Iris pigment epithelial cell (primary cell): Measurements from ENCODE around the gene IQGAP1.
A peak's percentile ranks its signal among the peaks of the same experiment; 100 is the strongest.

ENCODE experiments used
- DNase-seq: peaks from one replicate; pipeline ENCODE4 v3.0.0-alpha.2; 2011; ENCODE audit warnings: low read depth

The IQGAP1 gene

DNA sequence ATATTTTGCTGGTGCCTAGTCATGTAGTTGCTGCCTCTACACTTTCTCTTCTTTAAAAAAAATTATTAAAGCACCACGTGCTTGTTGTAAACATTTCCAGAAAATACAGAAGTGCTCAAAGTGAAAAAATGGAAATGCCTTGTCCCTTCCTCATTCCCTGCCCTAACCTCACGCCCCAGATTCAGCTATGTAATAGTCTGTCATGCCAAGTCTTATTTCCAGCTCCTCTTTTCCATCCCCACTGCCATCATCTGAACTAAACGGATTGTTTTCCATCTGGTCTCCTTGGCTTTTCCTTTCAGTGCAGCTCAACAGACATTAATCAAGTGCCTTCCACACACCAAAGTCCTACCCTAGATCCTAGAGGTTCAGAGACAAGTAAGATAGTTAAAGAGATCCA, 20.5 kb upstream of the IQGAP1 start:
- peak; percentile 33 for DNase-seq

DNA sequence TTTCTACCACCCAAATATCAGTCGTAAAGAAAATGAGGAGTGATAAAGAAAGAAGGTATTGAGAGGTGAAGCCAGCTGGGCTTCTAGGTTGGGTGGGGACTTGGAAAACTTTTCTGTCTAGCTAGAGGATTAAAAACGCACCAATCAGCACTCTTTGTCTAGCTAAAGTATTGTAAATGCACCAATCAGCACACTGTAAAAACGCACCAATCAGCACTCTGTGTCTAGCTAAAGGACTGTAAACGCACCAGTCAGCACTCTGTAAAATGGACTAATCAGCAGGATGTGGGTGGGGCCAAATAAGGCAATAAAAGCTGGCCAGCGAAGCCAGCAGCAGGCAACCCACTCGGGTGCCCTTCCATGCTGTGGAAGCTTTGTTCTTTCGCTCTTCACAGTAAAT, 13.0 kb upstream of the IQGAP1 start:
- no peak for DNase-seq

DNA sequence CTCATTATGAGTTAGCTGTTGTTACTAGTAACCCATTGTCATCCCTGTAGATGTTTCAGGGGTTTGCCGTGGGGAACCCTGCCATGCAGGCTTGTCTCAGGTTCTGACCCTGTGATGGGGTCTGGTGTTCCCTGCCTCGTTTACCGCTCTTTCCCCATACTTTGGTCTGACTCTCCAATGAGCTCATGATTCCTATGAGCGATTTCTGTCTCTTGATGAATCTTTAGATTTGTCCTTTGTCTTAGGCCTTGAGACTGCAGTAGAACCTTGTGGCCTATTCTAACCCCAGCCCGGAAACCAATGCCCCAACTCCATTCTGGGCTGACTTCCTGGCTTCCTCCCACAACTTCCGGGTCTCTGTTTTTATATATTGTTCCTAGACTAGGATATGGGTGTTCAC, 11.3 kb upstream of the IQGAP1 start:
- no peak for DNase-seq

DNA sequence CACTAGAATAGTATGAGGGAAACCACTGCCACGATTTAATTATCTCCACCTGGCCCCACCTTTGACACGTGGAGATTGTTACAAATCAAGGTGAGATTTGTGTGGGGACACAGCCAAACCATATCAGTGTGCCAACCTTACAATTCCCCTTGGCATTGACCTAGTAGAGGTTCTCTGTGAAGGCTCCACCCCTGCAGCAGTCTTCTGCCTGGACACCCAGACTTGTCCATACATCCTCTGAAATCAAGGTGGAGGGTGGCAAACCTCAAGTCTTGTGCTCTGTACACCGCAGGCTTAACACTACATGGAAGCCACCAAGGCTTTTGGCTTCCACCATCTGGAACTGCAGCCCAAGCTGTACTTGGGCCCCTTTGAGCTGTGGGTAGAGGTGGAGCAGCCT, 8.8 kb upstream of the IQGAP1 start:
- no peak for DNase-seq

DNA sequence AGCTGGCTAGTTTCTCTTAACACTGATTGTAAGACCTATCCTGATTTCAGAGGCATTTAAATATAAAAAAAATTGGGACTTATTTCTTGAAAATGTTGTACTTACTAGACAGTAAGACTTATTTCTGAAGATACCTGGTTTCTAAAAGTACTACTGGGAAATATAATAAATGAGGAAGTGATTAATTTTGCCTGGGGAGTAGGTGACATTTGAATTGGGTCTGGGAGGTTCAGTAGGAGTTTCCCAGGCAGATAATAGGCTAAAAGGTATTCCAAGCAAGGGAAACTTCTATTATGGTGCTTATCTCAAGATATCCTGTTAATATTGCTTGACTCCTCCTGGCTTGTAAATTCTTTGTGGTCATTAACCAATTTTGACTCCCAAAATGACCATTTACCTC, 6.5 kb upstream of the IQGAP1 start:
- no peak for DNase-seq

DNA sequence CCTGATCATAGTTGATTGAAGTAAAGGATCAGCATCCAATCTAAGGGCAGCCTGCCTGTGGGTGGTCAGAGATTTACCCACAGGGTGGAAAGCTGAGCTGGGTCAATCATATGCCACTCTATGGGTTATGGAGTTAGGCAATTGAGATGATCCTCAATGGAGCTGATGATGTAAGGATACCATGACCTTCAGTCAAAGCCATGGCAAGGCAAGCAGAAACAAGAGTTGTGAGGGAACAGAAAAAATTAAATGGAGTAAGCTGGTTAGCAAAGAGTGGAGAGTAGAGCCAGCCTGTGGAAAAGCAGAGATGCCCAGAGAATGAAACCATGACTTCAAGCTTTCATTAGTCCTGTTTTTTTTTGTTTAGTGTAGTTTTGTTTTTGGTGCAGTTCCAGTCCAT, 5.7 kb upstream of the IQGAP1 start:
- DNase-seq: peak; percentile 49

DNA sequence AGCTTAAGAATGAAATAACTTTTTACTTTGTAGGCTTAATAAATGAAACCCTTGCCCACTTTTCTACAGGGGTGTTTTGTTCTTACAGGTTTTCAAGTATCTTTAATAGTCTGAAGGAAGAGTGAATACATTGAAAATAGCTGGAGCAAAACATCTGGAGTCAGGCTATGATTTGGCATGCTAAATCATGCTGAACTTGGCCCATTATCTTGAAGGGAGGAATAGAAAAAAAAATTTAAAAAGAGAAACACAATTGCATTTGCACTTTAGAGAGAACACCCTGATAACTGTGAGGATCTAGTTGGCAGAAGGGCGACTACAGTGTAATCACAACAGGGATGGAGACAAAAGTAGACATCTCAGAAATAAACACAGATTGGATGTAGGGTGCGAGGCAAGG, 1.8 kb upstream of the IQGAP1 start:
- no peak for DNase-seq

DNA sequence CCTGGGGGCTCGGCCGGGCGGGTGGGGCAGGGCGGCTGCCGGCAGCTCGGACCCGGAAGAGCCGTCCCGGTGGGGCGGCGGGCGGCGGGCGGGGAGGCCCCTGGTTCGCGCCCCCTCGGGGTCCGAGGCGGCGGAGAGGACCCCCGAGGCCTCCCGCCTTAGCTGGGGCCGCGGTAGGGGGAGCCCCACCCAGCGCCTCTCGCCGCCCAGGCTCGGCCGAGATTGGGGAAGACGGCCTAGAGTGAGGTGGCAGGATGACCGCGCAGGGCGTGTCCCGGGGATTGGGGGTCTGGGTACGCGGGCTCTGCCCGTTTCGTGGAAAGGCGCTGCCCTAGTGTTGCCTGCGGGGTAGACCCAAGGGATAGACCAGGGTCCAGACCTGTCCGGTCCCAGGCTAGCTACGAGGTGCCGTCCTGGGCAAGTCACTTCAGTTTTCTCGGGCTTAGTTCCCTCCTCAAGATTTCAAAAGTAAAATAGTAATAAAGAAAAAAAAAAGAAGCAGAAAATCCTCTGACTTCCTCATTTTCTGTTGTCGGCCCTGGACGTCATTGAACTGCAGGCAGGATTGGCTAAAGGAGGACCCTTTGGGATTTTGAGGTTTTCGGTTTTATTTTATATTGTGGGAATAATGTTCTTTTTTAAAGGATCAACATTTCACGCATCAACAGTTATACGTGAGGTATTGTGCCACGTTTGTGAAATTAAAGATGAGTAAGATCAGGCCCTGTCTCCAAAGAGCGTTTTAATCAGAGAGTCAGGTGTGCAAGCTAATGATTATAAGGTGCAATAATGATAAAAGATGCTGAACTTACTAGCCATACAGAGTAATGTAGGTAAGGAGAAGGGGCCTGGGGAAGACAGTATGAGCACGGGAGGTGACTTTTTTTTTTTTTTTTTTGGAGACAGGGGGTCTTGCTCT, 679 bp downstream of the IQGAP1 start:
- DNase-seq: peak; percentile 41

DNA sequence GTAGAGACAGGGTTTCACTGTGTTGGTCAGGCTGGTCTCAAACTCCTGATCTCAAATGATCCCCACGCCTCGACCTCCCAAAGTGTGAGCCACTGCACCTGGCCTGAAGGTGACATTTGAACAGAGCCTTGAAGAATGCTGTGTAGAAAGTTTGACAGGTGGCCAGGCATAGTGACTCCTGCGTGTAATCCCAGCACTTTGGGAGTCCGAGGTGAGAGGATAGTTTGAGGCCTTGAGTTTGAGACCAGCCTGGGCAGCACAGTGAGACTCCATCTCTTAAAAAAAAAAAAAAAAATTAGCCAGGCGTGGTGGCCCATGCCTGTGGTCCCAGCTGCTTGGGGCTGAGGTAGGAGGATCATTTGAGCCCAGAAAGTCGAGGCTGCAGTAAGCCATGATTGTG, 1.5 kb downstream of the IQGAP1 start:
- DNase-seq: no peak

DNA sequence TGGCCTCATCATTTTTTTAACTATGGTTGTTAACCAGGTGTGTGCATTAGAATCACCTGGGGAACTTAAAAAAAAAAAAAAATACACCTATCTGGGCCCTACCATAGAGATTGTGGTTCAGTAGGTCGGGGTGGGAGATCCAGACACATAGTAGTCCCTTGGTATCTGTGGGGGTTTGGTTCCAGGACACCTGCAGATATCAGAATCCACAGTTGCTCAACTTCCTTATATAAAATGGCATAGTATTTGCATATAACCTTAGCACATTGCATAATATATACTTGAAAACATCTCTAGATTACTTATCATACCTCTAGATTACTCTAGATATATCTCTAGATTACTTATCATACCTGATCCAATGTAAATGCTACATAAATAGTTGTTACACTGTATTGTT, 5.0 kb downstream of the IQGAP1 start:
- no peak for DNase-seq

DNA sequence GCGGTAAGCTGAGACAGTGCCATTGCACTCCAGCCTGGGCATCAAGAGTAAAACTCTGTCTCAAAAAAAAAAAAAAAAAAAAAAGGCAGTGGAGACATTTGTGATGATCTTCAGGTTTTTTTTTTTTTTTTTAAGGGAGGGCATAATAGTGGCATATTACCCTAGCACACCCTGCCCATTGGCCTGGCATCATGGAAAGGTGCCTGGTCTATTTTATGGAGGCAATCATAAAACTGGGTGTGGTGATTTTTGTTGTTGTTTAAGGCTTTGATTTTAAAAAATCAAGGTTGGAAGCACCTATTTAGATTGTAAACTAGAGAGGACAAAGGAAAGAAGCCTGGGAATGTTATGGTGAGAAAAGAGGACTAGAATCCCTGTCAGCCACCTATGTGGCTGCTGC, 6.0 kb downstream of the IQGAP1 start:
- no peak for DNase-seq

DNA sequence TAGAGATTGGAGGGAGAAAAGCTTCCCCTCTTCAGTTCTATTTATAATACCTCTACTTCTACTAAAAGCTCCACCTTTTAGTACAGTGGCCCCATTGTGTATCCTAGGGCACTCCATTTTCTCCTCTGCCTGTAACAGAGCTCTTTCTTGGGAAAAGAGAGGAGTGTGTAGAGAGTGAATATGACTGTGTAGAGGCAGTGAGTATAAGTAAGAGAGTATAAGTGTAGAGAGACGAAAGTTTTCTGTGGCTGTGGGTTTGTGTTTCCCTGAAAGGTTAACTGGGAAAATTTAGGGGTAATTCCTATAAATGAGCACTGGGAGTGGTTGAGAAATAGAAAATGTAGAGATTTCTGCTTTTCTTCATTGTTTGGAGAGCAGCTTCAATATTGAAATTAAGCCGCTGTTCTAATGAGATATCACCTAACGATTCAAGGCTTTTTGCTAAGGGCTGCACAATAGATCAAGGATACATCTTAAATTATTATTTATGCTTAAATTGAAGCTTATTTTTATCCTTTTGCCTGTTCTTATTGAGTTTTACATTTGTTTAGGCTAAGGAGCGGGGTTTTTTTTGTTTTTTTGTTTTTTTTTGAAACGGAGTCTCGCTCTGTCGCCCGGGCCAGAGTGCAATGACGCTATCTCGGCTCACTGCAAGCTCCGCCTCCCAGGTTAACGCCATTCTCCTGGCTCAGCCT, 6.9 kb downstream of the IQGAP1 start:
- no peak for DNase-seq

DNA sequence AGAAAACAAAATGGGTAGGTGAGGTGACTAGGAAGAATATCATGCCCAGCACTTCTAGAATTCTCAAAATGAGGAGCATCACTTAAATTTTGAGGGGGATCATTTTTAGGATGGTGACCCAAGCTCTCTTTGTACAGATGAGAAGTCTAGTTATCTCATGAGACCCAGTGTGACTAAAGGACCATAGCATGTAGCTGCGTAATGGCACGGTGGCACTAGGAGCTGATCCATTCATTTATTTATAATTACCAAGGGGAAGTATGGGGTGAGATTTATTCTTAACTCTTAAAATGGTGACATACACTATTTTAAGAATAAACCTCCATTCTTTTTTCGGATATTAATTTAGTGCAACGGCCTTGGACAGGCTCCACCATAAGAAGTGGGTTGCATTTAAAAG, 8.3 kb downstream of the IQGAP1 start:
- DNase-seq: no peak

DNA sequence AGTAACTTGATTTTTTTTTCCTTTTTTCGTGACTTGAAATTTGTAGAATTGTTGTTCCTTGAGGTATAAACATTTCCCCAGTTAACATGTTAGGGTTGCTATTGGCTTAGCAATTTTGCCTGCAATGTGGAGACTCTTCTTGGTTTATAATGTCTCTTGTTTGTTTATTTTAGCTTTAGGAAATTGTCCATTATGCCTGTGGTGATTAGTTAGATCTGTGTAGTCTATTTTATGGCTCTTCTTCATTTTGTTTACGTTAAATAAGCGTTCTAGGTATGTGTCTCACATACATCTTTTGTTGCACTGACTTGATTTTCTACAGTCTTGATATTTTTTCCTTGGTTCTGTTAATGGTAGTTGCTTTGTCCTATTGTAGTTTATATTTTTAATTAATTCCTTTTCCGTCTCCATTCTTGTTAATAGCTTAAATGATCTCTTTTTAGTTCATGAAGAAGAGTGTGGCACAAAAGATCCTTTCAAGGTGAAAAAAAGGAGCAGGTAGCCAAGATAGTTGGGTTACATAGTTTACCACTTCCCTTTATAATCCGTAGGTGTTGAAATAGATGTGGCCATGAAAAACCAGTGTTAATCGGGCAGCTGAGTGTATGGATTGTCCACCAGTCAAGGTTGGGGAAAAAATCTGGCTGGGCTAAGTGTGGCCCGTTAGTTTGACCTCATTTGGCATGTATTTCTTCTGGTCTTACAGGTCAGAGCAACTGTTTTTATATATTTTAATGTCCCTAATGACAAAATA, 12.1 kb downstream of the IQGAP1 start:
- no peak for DNase-seq

DNA sequence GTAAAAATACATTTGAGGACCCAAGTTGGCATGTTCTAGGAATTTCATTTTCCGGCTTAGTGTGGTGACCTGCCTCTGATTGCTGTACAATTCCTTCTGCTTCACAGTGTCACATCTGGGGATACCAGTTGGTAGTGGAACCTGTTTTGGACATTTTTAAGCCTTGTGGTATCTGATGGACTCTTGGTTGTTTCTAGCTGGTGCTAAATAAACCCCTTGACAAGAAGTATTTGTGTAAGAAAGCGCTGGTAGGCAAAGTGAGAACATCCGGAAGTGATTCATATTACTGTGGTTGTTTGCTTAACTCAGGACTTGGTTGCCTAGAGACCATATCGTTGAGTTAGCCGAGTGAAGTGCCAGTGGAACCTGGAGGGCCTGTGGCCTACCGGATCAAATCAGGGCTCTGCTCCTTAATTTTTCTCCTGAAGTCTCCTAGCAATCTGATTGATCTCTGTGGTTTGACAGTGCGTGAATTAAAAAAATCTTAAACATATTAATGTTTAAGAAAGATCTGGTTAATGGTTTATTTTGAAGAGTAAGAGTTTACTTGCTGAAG, 12.8 kb downstream of the IQGAP1 start:
- peak; percentile 98 for DNase-seq

DNA sequence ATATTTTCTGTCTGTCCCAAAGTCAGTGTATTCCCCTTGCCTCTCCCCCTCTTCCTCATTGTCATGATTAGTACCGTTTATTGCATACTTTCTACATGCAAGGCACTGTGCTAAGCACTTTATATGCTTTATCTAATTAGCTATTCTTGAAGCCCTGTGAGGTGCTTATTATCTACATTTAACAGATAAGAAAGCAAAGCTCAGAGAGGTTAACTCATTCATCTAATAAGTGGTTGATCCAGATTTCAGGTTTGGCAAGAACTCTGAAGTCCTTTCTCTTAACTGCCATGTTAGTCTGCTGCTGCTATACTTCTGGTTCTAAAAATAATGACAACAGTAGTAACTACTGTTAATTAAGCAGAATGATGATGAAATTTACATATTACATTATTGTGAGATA, 13.5 kb downstream of the IQGAP1 start:
- DNase-seq: no peak

DNA sequence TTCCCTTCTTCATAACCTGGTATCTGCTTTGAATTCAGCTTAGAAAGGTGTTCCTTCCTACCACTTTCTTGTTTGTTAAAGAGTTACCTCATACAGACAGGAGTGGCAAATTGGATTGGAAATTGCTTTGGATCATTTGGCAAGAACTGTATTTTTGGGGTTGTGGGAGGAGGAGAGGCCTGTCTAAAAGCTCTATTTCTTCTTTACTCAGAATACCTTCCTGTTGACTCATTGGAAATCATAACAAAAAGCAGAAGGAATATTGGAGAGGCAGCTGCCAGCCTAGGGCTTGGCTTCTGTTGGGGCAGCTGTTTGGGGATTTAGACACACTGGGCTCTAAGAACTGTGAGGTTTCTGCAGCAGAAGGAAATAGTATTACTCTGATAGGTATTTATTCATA, 14.2 kb downstream of the IQGAP1 start:
- peak; percentile 76 for DNase-seq

DNA sequence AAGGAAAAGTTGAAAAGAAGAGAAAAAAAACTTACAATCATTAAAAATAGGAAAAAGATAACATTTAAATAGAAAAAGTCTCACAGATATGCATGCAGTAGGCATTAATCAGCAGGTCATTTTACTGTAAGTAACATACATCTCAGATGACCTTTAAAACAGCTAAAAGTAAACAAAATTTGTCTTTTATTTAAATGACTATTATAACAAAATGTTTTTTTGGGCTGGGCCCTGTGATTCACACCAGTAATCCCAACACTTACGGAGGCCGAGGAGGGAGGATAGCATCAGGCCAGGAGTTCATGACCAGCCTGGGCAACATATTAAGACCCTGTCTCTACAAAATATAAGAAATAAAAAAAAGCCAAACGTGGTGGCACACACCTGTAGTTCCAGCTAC, 14.7 kb downstream of the IQGAP1 start:
- no peak for DNase-seq

DNA sequence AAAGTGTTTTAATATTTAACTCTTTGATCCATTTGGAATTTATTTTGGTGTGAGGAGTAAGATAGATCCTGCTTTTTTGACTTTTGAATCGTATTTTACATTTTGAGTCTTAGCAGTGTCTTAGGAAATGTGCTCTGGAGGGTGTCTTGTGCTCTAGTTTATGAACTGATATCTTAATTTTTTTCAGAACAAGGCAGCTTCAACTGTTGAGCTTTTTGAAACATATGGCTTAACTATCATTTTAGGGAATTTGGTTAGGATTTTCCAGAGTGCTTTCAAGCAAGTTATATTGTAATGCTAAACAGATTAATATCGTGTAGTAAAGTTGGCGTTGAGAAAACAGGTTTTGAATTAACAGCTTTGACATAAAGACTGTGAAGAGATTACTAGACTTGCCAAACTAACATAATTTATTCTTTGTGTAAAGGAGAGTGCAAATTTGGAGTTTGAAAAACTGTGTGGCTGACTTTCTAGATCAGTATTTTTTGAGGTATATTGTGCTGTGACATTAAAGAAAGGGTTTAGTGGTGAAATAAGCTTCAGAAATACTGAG, 17.1 kb downstream of the IQGAP1 start:
- DNase-seq: no peak

DNA sequence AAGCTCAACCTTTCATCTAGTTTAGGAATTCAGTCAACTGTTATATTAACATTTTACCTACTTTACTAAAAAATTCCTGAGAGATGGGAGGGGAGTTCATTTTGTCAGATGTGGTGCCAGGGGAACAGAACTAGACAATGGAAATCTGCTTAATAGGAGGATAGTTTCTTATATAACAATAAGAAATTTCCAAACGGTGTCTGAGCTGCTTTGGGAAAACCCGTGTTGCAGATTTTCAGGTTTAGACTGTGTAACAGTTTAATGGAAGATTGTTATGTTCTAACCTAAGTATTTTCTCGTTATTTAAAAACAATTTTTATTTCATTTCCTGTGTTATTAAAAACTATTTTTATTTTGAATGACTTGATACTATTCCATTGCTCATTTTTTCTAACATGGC, 19.3 kb downstream of the IQGAP1 start:
- DNase-seq: no peak

DNA sequence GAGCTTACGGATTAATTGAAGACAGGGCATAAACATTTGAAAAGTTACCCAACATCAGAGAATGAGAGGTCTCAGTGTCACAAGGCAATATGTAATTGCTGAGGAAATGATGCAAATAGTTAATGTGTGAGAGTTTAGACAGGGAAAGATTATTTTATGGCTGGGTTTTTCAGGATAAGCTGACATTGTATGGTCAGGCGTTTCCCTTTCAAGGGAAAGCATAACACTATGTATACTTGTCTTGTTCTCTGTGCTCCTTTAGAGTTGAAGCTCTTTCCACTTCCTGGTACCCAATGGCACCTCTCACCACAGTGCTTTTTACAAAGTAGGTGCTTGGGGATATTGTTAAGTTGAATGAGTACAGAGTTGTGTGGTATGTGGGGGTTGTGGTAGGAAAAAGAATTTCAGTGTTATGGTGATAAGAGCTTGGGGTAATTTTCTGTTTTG, 19.9 kb downstream of the IQGAP1 start:
- DNase-seq: peak; percentile 58

DNA sequence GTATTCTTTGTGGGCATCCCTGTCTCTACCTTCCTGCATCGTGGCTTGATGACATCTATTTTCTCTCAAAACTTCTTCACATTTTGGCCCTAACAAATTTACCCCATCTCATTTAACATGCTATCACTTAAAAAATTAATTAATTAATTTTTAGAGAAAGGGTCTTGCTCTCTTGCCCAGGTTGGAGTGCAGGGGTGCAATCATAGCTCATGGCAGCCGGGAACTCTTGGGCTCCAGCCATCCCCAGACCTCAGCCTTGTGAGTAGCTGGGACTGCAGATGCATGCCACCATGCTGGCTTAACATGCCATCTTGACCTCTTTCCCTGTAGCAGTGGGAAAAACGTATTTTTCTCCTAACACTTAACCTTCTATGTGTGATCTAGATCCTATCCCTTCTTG, 20.6 kb downstream of the IQGAP1 start:
- no peak for DNase-seq
